GM19467 (cell line): ENCODE measurements around the gene FAM241B.

Source experiments
- ATAC-seq: cut with Tn5 transposase; IDR thresholded peaks from one replicate; pipeline ENCODE4 v1.9.1; 2021; ENCODE audit warnings: mild to moderate bottlenecking, moderate library complexity; ENCODE audit not compliant: unreplicated experiment

Gene FAM241B

GRCh38 chr10:69647126-69647525 is 17.1 kb downstream of the FAM241B start:
- no peak for ATAC-seq

- no peak for ATAC-seq
These were observed 17.8 kb downstream of the FAM241B start for GRCh38 chr10:69647819-69648218.

DNA sequence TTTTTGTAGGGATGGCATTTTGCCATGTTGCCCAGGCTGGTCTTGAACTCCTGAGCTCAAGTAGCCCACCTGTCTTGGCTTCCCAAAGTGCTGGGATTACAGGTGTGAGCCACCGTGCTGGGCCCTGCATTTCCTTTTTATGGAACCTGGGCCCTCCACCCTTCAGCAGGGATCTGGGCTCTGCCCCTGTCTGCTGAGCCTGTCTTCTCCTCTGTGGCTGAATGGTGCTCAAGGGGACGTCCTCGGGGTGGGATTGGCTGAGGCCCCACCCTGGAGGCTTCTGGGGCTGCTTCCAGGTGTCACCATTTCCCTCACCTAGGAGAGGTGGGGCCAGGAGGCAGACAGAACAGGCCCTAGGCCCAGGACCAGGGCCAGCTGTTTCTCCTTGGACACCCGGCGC is 18.4 kb downstream of the FAM241B start:
- ATAC-seq: no peak

GRCh38 chr10:69649786-69650550 is 19.9 kb downstream of the FAM241B start:
- no peak for ATAC-seq

GRCh38 chr10:69650589-69651261 is 20.7 kb downstream of the FAM241B start:
- no peak for ATAC-seq

DNA sequence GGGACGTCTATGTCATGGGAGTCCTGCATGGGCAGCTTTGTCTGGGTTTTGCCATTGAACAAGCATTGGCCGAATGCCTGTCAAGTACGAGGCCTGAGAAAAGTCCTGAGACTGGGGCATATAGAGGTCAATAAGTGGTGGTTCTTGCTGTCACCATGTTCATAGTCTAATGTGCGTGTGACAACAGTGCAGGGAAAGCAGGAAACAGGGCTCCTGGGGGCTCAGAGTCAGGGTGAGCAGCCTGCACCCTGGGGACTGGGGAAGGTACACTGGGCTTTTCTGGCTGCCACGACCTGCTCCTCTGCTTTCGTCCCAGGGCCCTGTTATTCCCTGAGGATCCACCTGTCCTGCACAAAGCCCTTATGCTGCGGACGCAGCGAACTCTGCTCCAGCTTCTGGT is 21.3 kb downstream of the FAM241B start:
- no peak for ATAC-seq

GRCh38 chr10:69652111-69652856 is 22.2 kb downstream of the FAM241B start:
- no peak for ATAC-seq

DNA sequence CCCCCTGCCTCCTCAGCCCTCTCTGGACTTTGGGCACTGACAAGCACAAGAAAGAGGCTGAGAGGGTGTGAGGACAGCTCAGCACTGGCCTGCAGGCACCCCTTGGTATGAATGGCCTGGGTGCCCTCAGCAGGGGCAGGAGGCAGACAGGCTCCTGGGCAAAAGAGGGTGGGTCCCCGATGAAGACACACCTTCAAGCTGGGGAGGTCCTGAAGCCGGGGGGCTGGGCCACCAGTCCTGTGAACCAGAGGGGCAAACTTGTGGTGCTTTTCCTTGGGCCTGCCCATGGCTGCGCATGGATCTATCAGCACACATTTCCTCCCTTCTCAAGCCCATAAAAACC is 22.8 kb downstream of the FAM241B start:
- no peak for ATAC-seq

- no peak for ATAC-seq
These were observed 23.5 kb downstream of the FAM241B start for GRCh38 chr10:69653561-69653960.

- no peak for ATAC-seq
These were observed 25.2 kb downstream of the FAM241B start for GRCh38 chr10:69655124-69655867.

DNA sequence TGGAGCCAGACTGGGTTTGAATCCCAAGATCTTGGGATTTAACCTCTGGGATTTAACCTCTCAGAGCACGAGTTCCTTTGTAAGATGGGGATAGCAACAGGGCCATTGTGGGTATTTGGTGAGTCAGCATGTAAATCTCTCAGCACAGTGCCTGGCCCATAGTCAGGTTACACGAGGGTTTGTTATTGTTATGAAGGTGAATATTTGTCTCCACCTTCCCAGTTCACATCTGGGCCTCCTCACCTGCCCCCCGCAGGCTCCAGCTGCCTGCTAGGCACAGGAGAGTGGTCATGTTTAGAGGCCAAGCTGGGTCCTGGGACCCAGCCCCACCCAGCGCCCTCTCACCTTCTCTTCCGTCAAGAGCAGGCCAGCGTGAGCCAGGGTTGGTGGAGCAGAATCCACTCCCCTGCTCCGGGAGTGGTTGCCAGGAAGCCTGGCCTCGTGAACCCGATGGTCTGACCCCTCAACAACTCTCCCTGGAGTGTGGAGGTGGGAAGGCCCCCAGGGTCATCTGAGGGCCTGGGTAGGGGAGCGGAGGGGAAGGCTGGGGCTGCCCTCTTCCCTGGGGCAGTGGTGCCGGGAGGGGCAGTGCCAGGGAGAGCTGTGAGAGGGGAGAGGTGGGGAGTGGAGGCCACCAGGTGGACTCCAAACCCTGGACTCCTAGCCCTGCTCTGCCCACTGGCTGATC is 26.0 kb downstream of the FAM241B start:
- no peak for ATAC-seq

GRCh38 chr10:69656742-69657269 is 26.8 kb downstream of the FAM241B start:
- no peak for ATAC-seq

DNA sequence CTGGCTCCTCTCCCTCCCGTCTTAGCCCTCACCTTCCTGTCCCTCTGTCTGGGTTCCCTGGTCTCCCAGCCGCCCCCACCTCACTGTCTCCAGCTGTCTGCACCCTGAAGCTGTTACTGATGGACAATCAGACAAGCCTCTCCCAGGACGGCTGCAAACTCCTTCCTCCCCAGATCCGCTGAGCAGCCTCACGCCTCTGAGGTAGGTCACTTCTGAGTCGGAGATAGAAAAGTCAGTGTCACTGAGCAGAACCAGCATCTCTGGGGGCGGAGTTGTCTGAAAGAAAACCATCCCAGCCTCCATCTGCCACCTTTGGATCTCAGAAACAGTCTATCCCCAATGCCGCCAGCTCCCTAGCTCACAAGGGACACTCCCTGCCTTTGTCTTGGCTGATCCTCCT is 27.4 kb downstream of the FAM241B start:
- ATAC-seq: no peak

- ATAC-seq: no peak
These were observed 27.8 kb downstream of the FAM241B start for GRCh38 chr10:69657866-69658265.

GRCh38 chr10:69659241-69660038 is 29.4 kb downstream of the FAM241B start:
- no peak for ATAC-seq

- ATAC-seq: no peak
These were observed 30.2 kb downstream of the FAM241B start for GRCh38 chr10:69660296-69660695.

- ATAC-seq: no peak
These were observed 31.5 kb downstream of the FAM241B start for GRCh38 chr10:69661414-69662172.

DNA sequence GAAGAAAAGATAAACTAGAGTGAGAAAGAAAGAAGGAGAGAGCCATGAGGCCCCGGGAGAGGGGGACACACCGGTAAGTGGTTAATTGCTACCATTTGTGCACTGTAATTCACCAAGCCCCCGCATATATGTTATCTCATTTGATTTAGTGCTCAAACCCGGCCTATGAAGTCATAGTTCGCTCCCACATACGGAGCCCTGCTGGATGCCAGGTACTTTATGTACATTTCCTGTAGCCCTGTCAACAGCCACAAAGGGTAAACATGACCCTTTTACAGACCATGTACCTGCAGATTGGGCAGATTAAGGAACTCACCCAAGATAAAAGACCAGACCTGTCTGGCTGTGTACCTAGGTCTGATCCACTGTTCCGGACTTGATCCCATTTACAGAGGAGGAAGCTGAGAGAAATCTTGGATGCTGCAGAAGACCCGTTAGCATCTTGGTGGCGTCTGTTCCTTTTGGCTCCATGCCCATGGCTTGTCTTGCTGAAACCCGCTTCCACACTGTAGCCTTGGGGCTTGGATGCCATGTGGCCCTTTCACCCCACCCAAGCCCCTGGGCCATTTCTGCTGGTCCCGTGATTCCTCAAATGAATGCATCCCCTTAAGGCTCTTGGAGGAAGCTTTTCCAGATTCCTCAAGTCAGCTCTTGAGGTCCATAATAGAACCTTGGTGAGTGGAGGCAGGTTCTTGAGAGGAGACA is 32.3 kb downstream of the FAM241B start:
- no peak for ATAC-seq
